Tibial nerve (tissue), 4 donors: ENCODE data around the gene HSD17B8. TPM values are rescaled to one million over a fixed set of nuclear protein-coding genes. Genes with fewer than 3 reads are reported as not detected.
A peak's percentile ranks its signal among the peaks of the same experiment; 100 is the strongest.

ENCODE experiments used
- DNase-seq, 2 donors: peaks; one replicate each; pipeline ENCODE4 v3.0.0-alpha.2; 2019; ENCODE audit warnings: low spot score in 2 of 2
- H3K27ac ChIP-seq, 4 donors: fragments of 200-600 bp; sonication (generic) in 3 of 4; one replicate each; pipeline ENCODE4 v1.5.1; 2017 to 2019; ENCODE audit warnings: mild to moderate bottlenecking in 1 of 4
- H3K27me3 ChIP-seq, 2 donors: fragments of 200-600 bp; sonication (generic) in 1 of 2; one replicate each; pipeline versions ENCODE4 v1.5.1 to v1.6.0; 2017 to 2019
- H3K36me3 ChIP-seq, 3 donors: fragments of 200-600 bp; sonication (generic); one replicate each; pipeline ENCODE4 v1.5.1; 2018 to 2019
- H3K4me1 ChIP-seq, 4 donors: fragments of 200-600 bp; sonication (generic) in 3 of 4; one replicate each; pipeline ENCODE4 v1.5.1; 2017 to 2019
- H3K4me3 ChIP-seq, 4 donors: fragments of 200-600 bp; sonication (generic) in 3 of 4; one replicate each; pipeline ENCODE4 v1.5.1; 2017 to 2019; ENCODE audit warnings: mild to moderate bottlenecking in 1 of 4, moderate library complexity in 1 of 4
- H3K9me3 ChIP-seq, 4 donors: fragments of 200-600 bp; sonication (generic) in 3 of 4; one replicate each; pipeline ENCODE4 v1.5.1; 2017 to 2019
- CTCF ChIP-seq, 5 experiments: fragments of 200-600 bp in 3 of 5; fragments of 450-650 bp in 2 of 5; sonication (generic) in 3 of 5; IDR thresholded peaks; one replicate each; pipeline ENCODE4 v1.5.1; 2016 to 2019; ENCODE audit warnings: antibody characterized with exemption in 5 of 5, mild to moderate bottlenecking in 3 of 5, moderate library complexity in 2 of 5
- EP300 ChIP-seq, 2 donors: sonication (generic); formaldehyde crosslinking; IDR thresholded peaks; one replicate each; pipeline ENCODE4 v1.6.1; 2017; ENCODE audit warnings: antibody characterized with exemption in 2 of 2, mild to moderate bottlenecking in 1 of 2
- POLR2A ChIP-seq, 2 donors: fragments of 450-650 bp; IDR thresholded peaks; one replicate each; pipeline ENCODE4 v1.6.1; 2017; ENCODE audit warnings: antibody characterized with exemption in 2 of 2, mild to moderate bottlenecking in 2 of 2, moderate library complexity in 2 of 2
- WGBS, 2 donors: methylation state at CpG; one replicate each; pipeline ENCODE4 v1.1.5; 2018; 5-methylcytosine and 5-hydroxymethylcytosine counted together
- total RNA-seq, 4 donors: library from RNA; depleted of rRNA; stranded (reverse); fragments of >200 nt; gene quantifications; one replicate each; pipeline ENCODE4 v1.1.0, GENCODE V29; 2016

HSD17B8 gene
- total RNA-seq, 4 donors from 2014 or later = 10.0 to 33.9 (median 19.1) TPM

- Histone ChIP-seq H3K4me1 (peaks cover 0 to 70% (median 18%) of the 10 kb centered on the region in 4 donors), H3K9me3 (no peaks in the 10 kb centered on the region), H3K36me3 (peaks cover 0 to 39% (median 25%) of the 10 kb centered on the region in 3 donors), H3K27ac (peak overlapping the region; percentile 61 to 84 (median 72)), H3K27me3 (peaks cover 0 to 28% of the 10 kb centered on the region in 2 donors), H3K4me3 (peak overlapping the region; percentile 32 to 53 (median 41))
- TF ChIP-seq CTCF (IDR thresholded peaks at IDR 0.05) = peak in 2 of 5 experiments; percentile 11 to 22
- TF ChIP-seq POLR2A (IDR thresholded peaks at IDR 0.05) = no peak
- no peak for TF ChIP-seq EP300 (IDR thresholded peaks at IDR 0.05)
- 2% methylated on average over 42 to 64 of the region's 72 CpGs for WGBS, 2 donors
- no peak for DNase-seq
These were observed 11.5 kb upstream of the HSD17B8 start for GRCh38 chr6:33192671-33193602.

GRCh38 chr6:33193619-33194018 is 10.8 kb upstream of the HSD17B8 start:
- no peak for TF ChIP-seq POLR2A (IDR thresholded peaks at IDR 0.05)
- TF ChIP-seq EP300 (IDR thresholded peaks at IDR 0.05) = no peak
- no peak for TF ChIP-seq CTCF (IDR thresholded peaks at IDR 0.05)
- peak overlapping the region in 2 of 4 donors; percentile 34 to 53 for H3K4me3 ChIP-seq
- H3K9me3 ChIP-seq = no peaks in the 10 kb centered on the region
- 52 to 59% methylated on average over 6 of the region's 6 CpGs for WGBS, 2 donors
- DNase-seq = no peak
- H3K27me3 ChIP-seq = peaks cover 0 to 28% of the 10 kb centered on the region in 2 donors
- peaks cover 0 to 77% (median 23%) of the 10 kb centered on the region in 4 donors for H3K4me1 ChIP-seq
- peaks cover 0 to 39% (median 25%) of the 10 kb centered on the region in 3 donors for H3K36me3 ChIP-seq
- H3K27ac ChIP-seq = peak overlapping the region in 3 of 4 donors; percentile 65 to 84 (median 69)

GRCh38 chr6:33194431-33194979 is 9.9 kb upstream of the HSD17B8 start:
- no peak overlapping the region for H3K4me3 ChIP-seq
- H3K36me3 ChIP-seq = peaks cover 0 to 39% (median 25%) of the 10 kb centered on the region in 3 donors
- no peaks in the 10 kb centered on the region for H3K9me3 ChIP-seq
- H3K4me1 ChIP-seq = peaks cover 0 to 86% (median 30%) of the 10 kb centered on the region in 4 donors
- no peak for DNase-seq
- TF ChIP-seq CTCF (IDR thresholded peaks at IDR 0.05) (no peak), POLR2A (IDR thresholded peaks at IDR 0.05) (no peak), EP300 (IDR thresholded peaks at IDR 0.05) (no peak)
- WGBS, 2 donors = 64 to 71% methylated on average over 8 of the region's 8 CpGs
- H3K27ac ChIP-seq = peak overlapping the region in 1 of 4 donors; percentile 84
- H3K27me3 ChIP-seq = peaks cover 0 to 24% of the 10 kb centered on the region in 2 donors

GRCh38 chr6:33195304-33196165 is 8.9 kb upstream of the HSD17B8 start:
- Histone ChIP-seq H3K36me3 (peaks cover 0 to 39% (median 25%) of the 10 kb centered on the region in 3 donors), H3K27me3 (peaks cover 0 to 18% of the 10 kb centered on the region in 2 donors), H3K9me3 (no peaks in the 10 kb centered on the region), H3K4me1 (peaks cover 0 to 82% (median 33%) of the 10 kb centered on the region in 4 donors), H3K27ac (peak overlapping the region in 1 of 4 donors; percentile 8), H3K4me3 (no peak overlapping the region)
- no peak for DNase-seq
- 50 to 55% methylated on average over 14 to 15 of the region's 15 CpGs for WGBS, 2 donors
- TF ChIP-seq CTCF (IDR thresholded peaks at IDR 0.05) (no peak), EP300 (IDR thresholded peaks at IDR 0.05) (no peak), POLR2A (IDR thresholded peaks at IDR 0.05) (no peak)
